OCI-M2 (cell line): ENCODE results near the gene SLC17A7.

ENCODE experiments used
- DNase-seq: peaks from one replicate; lab custom pipeline; 2025; ENCODE audit not compliant: unreplicated experiment; lab: John Stamatoyannopoulos, UW

SLC17A7 gene

DNA sequence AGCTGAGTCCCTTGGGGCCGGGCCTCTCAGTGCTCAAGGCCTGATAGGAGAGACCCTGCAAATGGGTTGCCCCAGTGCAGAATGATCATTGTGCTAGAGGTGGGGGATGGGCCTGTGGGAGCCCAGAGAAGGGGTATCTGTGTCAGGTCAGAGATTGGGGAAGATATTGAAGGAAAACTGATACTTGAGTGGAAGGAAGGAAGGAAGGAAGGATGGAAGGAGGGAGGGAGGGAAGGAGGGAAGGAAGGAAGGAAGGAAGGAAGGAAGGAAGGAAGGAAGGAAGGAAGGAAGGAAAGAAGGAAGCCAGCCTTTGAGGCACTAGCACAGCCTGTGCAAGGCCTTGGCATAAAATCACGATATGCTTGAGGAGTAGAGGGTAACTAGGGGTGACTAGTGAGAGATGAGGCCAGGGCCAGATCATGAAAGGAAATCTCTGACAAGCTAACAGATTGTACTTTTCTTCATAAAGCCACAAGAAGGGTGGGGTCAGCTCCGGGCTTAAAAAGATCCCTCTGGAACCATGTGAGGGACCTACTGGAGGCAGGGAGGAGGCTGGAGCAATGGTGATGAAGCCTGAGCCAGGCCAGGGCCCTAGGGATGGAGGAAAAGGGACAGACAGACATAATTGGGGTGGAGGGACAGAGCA is 29.5 kb downstream of the SLC17A7 start:
- no peak for DNase-seq

DNA sequence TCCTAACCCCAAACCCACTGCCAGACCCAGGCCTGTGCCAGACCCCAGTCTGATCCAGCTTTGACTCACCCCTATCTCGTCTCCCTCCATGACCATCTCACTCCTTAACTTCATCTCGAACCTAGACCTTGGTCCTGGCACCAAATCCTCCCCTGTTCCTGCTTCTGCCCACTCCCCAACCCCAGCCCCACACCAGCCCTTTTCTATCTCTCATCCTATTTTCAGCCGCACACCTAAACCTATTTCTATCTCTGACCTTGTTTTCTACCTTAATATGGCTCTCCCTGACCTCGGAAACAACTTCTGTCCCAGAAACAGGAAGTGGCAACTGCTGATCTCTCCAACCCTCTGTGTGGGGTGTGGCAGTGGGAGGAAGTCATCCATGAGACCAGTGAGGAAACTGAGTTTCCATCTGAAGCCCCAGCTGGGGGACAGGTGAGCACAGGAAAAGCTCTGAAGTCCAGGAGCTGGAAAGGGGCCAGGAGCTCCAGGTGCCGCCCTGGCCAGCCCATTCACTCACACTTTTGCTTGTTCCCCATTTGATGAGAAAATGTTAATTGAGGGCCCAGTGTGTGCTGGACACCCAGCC is 31.8 kb downstream of the SLC17A7 start:
- no peak for DNase-seq

DNA sequence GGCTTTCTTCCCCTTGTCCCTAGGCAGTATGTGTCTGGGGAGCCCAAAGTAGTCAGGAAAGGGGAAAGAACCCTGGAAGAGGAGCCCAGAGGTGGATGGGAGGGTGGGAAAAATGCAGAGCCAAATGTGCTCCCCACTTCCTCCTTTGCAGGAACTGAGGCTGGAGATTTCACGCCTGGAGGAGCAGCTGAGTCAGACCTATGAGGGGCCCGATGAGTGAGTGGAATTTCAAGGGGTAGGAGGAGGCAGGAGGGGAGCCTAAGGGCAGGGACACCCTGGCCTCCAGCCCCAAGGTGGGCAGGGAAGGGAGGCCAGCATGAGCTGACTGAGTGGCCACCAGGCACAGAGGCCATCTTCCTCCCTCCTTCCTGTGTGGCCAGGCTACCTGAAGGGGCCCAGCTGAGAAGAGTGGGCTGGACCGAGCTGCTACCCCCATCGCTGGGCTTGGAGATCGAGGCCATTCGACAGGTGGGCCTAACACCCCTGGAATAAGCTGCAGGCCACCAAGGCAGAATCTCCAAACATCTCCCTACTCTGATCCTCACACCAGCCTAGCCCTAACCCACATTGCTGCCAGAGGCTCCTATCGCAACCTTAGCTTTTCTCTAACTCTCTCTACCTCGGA is 32.4 kb downstream of the SLC17A7 start:
- DNase-seq: no peak

DNA sequence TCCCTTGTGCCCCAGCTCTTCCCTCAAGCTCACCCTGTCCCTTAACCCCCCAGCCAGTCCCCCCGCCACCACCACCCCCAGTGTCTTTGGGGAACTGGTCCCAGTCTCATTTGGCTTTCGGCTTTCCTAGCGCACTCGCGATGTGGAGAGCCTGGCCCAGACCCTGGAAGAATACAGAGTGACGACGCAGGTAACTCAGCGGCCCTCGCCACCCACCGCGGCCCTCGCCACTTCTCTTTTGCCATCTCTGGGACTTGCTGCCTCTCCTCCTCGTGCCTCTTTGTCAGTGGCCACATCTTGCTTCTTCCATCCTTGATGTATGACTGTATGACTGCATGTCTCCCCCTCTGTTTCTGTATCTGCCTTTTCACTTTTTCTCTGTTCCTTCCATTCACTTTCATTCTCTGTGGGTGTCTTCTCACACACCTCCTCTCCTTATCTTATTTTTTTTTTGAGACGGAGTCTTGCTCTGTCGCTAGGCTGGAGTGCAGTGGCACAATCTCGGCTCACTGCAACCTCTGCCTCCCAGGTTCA is 33.8 kb downstream of the SLC17A7 start:
- no peak for DNase-seq

DNA sequence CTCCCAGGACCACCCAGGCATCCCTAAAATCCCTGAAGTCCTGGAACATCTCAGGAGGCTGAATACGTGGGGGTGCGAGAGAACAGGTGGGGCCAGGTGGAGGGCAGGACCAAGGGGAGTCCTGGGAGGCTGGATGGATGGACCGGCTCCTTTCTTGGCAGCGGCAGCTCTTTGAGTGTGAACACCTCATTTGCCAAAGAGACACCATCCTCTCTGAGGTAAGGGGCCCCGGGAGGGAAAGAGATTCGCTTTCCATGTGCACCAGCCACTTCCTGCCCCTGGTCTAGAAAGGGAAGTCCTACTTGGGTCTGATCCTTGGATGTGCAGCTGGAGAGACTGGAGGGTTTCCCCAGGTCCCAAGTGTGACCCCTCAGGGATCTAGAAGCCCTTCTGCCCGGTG is 34.2 kb downstream of the SLC17A7 start:
- DNase-seq: no peak

DNA sequence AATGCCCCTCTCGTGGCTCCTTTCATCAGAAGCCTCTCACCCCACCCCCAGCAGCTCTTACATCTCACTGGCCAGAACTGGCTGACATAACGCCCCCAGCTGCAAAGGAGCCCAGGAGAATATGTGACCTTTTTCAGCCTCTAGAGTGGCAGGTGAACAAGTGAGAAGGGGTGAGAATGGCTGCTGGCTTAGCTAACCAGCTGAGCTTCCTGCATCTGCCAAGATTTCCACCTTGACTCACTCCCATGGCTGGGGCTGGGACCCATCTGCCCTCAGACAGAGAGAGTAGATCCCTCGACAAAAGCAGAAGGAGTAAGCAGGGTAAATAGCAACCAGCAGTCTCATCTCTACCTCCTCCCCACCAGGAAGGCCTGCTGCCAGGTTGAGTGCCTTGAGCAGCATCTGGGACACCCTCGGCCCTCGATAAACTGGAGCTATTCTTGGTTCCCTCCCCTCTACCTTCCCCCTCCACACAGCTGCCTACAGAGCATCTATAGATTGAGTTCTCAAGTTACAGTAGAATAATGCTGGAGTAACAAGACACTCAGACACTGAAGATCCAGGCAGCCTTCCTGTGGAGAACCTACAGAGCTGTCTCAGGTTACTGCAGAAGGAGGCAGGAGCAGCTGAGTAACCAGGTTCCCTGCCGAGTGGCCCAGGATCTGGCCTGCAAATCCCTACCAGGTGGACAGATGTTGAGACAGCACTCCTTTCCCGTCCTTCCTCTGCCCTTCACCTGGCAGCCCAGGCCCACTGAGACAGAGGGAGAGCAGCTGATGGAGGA is 37.7 kb downstream of the SLC17A7 start:
- peak; percentile 37 for DNase-seq

DNA sequence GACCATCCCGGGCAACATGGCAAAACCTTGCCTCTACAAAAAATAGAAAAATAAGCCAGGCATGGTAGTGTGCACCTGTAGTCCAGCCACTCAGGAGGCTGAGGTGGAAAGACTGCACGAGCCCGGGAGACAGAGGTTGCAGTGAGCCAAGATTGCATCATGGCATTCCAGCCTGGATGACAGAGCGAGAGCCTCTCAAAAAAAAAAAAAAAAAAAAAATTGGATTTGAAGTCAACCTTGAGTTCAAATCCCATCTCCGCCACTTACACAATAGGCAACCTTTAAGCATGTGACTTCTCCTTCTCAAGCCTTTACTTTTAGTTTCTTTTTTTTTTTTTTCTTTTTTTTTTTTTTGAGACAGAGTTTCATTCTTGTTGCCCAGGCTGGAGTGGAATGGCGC is 41.3 kb downstream of the SLC17A7 start:
- DNase-seq: no peak

DNA sequence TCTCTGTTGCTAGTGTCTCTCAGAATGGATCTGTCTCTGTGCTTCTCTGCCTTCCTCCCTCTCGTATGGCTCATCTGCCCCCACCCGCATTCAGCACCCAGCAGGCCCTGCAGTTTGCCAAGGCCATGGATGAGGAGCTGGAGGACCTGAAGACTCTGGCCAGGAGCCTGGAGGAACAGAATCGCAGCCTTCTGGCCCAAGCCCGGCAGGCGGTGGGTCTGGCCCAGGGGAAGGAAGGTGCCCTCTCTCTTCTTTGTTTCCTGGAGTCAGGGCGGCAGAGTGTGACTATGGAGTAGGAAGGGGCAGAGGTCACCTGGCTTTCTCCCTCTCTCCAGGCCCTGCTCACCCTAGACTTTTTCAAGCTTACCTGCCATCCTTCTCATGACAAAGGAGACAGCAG is 42.4 kb downstream of the SLC17A7 start:
- no peak for DNase-seq

DNA sequence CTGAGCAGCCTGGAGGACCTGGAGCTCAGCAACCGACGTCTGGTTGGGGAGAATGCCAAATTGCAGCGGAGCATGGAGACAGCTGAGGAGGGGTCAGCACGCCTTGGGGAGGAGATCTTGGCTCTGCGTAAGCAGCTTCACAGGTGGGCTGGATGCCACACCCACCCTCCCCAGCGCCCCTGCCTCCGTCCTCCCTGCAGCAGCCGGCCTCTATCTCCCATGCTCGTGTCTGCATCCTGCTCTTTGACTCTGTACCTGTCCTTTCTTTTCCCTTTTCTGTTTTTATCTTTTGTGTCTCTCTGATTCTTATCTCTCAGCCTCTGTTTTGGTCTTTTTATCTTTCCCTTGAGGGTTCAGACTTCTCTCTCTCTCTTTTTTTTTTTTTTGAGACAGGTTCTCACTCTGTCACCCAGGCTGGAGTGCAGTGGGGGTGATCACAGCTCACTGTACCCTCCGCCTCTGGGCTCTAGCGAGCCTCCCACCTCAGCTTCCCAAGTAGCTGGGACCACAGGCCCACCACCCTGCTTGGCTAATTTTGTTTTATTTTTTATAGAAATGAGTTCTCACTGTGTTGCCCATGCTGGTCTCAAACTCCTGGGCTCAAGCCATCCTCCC is 43.2 kb downstream of the SLC17A7 start:
- DNase-seq: no peak

DNA sequence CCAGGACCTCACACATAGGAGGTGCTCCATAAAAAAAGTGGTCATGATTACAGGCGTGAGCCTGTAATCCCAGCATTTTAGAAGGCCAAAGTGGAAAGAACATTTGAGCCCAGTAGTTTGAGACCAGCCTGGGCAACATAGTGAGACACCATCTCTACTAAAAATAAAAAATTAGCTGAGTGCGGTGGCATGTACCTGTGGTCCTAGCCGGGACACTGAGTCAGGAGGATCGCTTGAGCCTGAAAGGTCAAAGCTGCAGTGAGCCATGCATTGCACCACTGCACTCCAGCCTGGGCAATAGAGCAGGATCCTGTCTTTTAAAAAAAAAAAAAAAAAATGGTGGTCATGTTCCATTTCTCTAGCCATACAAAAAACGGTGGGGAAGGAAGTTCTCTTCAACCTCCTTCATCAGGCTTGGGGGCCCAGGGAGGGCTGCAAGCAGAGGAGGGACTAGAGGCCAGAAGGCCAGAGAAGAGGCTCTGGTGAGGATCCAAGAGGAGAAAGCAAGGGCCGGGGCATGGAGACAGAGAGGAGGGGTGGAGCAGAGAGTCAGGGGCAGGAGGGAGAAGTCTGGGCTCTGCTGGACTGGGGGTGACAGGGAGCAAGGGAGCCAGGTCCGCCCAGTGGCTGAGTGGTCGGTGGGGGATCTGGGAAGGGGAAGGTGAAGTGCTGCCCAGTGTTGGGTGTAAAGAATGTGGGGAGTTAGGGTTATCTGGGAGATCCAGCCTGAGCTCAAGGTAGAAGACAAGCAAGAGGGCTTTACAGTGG is 44.4 kb downstream of the SLC17A7 start:
- DNase-seq: no peak

DNA sequence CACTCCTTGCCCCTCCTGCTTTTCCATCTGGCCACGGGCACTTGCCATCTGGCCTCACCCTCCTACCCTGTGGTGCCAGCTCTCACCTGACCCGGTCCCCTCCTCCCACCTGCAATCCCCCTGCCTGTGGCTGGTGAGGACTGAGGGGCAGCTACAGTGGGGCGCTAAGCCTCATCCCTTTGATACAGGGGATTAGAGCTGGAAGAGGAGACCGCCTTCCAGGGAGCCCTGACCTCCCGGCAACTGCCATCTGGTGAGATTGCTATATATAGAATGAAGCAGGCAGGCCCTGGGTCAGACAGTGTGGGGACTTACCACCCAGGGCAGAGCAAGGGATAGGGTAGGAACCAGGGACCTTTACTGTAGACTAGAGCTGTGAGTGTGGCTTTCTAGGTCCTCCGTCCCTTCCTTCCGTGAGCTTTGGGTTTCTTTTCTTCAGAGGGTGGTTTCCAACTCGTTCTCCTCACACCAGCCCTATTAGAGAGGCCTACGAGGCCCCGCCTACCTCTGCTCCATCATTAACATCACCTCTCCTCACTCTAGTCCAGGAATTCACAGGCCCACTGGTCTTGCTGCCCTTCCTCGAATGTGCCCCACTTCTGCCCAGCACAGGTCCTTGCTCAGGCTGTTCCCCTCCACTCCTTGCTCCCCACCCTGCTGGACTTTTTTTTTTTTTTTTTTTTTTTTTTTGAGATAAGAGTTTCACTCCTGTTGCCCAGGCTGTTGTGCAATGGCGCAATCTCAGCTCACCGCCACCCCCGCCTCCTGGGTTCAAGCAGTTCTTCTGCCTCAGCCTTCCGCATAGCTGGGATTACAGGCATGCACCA is 45.5 kb downstream of the SLC17A7 start:
- no peak for DNase-seq

DNA sequence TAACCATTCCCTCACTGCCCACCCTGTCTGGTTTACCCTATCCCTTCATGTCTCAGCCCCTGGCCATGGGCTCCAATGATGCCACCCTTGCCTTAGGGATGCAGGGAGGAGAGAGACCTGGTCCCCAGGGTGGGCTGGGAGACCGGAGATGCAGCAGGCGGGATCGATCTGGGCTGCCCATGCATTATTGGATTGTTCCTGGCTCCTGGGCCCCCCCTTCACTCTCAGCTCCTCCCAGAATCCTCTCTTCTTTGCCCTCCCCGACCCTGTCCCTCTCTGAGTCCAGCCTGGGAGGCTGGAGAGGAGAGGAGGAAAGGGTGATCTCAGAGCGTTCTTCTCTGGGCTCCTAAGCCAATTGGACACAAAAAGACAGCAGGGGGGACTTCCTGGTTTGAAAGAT is 47.4 kb downstream of the SLC17A7 start:
- no peak for DNase-seq

DNA sequence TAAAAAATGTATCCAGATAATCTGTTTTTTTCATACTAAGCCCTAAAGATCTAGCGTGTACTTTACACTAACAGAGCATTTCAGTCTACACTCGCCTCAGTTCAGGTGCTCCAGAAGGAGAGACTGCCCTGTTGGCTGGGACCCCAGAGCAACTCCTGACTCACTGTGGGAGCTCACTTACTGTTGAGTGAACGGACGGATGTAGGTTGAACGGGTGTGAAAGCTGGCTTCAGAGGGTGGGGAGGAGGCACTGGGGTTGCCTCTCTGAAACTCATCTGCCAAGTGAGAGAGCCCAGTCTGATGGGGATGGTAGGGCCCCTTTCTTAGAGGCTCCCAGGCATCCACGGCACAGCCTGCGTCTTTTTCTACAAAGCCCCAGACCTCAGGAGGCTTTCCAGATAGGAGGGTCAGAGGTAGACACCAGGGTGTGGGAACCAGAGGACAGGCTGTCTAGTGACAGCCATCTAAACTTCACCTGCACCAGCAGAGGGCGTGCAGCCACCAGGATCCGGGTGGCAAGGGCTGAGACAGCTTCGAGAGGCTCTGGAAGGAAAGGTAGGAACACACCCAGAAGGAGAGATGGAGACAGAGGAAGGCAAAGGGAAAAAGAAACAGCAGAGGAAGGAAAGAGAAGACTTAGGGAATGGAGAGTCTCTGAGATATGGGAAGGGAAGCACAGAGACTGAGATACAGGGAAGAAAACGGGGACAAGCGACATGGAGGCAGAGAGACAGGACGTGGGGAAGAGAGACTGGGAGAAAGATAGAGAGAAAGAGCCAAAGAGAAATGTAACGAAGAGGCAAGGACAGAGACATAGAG is 49.5 kb downstream of the SLC17A7 start:
- DNase-seq: no peak

DNA sequence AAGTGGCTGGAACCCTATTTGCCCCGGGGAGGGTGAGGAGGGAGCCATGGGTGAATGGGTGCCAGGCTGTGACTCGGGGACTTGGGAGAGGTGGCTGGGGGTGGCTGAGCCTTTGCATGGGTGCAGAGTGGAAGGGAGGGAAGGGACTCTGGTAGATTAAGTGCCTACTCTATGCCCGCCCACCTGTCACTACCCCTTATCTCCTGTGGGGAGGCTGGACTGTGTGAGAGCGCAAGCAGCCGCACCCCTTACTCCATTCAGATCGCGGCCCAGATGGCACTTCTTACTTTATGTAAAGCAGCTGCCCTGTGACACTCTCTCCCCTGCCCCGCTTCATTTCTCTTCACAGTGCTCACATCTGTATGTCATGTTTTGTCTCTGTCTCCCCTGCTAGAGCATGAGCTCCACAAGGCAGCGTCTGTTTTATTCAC is 50.4 kb downstream of the SLC17A7 start:
- DNase-seq: no peak

DNA sequence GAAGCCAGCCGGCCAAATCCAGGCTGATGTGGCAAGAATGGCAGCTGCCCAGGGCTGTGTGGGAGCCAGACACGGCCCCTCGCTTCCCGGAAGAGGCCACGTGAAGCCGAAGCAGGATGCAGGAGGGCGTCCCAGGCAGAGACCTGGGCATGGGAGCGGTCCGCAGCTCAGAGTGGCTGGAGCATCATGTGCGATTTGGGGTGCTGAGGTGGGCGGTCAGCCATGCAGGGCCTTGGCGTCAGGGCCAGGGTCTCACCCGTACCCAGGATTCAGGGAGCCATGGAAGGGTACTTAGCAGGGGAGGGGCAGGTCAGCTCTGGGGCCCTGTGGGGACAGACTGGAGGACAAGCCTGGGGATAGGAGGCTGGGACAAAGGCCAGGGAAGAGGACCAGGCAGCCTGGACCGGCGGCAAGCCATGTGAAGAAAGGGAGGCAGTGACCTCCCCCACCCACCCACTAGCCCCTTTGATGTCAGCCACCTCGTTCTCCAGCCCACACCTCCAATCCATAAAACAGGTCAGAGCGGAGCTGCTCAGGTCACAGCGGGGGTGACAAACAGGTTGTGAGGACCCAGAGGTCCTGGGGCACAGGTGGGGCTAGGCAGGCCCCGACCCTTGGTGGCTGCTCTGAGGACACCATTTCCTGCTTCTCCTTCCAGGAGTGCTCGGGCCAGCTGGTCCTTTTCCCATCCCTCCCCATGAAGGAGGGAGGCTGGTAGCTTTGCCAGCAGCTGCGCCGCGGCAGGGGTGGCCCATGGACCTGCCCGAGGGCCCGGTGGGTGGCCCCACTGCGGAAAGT is 51.0 kb downstream of the SLC17A7 start:
- no peak for DNase-seq

DNA sequence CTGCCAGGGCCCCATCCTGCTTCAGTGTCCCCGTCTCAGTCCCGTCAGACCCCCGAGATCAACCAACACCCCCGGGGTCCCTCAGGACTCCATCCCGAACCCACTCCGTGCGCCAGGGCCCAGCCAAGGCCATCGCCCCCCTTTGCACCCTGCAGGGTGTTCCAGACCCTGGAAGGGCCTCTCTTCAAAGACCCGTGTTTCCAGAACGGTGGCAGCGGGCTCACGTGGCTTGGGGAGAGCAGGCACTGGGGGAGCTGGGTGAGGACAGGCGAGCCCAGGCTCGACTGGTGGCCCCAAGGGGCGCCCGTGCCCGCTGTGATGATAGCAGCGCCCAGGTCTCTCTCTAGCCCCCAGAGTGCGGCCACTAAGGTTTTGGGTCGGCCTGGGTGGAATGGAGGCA is 51.9 kb downstream of the SLC17A7 start:
- no peak for DNase-seq

DNA sequence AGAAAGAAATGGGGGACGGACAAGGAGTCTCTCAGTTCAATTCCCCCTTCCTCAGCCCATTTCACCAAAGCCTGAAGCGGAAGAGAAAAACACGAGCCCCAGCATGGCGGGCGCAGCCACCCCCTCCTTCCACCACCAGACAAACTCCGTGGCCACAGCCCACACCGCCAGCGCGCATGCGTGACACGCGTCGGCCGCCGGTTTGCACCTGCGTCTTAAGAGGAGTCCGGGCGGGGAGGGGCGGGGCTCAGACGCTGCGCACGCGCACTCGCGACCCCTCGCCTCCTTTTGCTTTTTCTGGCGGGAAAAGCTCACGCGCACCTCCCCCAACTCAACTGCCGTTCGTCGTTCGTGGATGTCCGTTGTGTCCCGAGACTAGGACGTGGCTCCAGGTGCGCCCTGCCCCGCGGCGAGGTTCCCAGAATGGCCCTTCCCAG is 53.4 kb downstream of the SLC17A7 start, which contains the start of gene KASH5:
Gene KASH5, plus strand, starts transcription at position 314 of the 437 bp plus-strand sequence. CDS start 2,635 bp downstream, outside the sequence.
- no peak for DNase-seq

DNA sequence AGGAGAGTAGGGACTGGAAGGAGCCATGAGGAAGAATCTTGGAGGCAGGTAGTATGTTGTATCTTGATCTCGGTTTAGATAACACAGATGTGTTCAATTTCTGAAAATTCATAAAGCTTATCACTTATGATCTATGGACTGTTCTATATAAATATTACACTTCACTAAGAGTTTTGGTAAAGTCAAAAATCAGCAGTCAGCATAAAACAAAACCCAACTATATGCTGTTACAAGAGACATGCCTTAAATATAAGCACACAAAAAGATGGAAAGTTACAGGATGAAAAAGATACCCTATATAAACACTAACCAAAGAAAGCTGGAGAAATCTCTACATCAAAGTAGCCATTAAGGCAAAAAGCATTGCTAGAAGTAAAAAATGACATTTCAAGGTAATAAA is 57.7 kb downstream of the SLC17A7 start:
- no peak for DNase-seq
